ENCODE results near the gene PLEKHG1.

The PLEKHG1 gene

DNA sequence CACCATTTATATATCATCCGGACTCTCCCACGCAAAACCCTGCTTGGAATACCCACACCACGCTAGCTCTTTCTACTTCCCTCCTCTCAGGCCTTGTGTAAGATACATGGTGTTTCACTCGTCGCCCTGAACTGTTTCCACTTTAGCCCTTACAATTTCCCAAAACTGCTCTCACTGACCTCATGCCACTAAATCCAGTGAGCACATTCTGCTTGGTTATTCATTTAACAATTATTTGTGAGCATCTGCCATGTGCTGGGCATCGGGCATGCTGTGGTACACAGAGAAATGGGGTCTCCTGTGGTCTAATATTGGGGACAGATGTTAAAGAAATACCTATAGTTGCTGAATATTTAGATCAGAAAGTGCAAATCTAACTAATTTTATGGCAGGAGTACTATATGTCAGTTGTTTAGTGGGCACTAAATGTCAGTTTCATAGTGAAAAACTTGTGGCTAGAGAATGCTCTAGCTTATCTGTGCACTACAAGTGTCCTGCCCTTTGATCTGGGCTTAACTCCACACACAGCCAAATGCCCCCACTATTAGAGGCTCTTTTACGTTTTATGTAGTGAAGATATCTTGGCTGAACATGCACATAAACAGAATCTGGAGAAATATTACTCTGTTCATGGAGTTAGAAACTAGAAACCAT is 41.0 kb downstream of the PLEKHG1 start:
- no peak for DNase-seq (ENCODE audit: low read depth)

GRCh38 chr6:150641398-150642139 is 41.9 kb downstream of the PLEKHG1 start:
- no peak for DNase-seq (ENCODE audit: low read depth)

- no peak for DNase-seq (ENCODE audit: low read depth)
Measured at GRCh38 chr6:150646228-150646627, 46.5 kb downstream of the PLEKHG1 start.

GRCh38 chr6:150647051-150647450 is 47.4 kb downstream of the PLEKHG1 start:
- DNase-seq (ENCODE audit: low read depth), result no peak

All from activated T-helper 1 cell treated with Interleukin-2 at 50 U/mL for 16 hours (primary cell).